Measurements from ENCODE around the gene BCAS3.
"Not testable (repeated sequence)": the region's sequence is repeated elsewhere in the genome, so short reads cannot be mapped to it uniquely, and the experiment has no call there.

The BCAS3 gene

DNA sequence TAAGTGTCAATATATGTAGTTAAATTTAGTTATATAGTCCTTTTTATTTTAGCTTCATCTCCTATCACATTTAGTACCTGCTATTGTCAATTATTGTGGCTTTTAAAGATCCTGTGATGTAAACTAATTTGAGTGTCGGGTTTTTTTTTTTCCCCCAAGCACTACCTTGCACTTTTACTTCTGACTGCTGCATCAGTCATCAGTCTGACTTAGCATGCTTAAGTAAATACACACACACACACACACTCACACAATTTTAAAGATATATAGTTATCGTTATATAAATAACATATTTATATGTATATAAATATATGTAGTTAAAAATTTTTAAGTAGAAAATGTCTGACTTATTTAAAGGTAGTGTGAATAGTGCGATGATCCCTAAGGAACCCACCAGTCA lies 127.2 kb downstream of the BCAS3 start:
- no peak for DNase-seq

- DNase-seq = no peak
These were observed 131.8 kb downstream of the BCAS3 start for GRCh38 chr17:60809421-60809820.

- not testable (repeated sequence) for DNase-seq
These were observed 137.3 kb downstream of the BCAS3 start for GRCh38 chr17:60814941-60815340.

- no peak for DNase-seq
These were observed 139.5 kb downstream of the BCAS3 start for GRCh38 chr17:60817192-60817591.

DNA sequence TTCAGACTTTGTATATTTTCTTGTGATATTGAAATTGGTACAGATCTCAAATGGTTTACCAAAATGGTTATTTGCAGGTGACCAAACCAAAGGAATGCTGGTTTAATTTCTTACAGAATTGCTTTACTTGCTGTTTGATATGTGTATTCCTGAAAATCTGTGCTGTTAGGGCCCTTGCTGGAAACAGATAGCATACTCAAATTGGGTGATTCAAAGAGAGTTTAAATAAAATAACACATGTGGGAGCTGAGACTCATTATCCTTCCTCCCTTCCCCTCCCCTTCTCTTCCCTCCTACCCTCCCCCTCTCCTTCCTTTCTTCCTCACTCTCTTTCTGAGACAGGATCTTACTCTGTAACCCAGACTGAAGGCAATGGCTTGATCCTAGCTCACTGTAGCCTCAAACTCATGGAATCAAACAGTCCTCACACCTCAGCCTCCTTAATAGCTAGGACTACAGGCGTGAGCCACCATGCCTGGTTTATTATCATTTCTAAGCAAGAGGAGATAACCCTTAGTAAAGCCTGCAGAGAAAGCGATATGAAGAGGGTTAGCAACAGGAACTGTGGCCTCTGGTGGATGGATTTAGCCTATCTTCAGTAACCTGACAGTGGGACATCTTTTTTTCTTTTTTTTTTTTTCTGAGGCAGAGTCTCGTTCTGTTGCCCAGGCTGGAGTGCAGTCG lies 141.9 kb downstream of the BCAS3 start:
- no peak for DNase-seq

DNA sequence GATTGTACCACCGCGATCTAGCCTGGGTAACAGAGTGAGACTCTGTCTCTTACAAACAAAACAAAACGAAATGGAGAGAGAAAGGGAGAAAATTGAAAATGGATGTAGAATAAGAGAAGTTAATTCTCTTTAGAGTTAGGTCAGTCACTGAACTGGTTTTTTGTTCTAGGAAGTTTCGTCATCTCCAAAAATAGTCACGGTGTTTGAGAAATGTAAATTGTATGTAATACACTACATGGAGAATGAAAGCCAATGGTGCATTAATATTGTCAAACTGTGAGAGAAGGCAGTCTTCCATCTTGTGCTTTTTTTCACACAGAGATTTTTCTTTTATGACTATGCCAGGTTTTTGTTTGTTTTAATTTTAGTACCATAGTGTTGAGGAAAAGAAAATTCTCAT lies 145.9 kb downstream of the BCAS3 start:
- no peak for DNase-seq

GRCh38 chr17:60825351-60825750 lies 147.7 kb downstream of the BCAS3 start:
- no peak for DNase-seq

DNA sequence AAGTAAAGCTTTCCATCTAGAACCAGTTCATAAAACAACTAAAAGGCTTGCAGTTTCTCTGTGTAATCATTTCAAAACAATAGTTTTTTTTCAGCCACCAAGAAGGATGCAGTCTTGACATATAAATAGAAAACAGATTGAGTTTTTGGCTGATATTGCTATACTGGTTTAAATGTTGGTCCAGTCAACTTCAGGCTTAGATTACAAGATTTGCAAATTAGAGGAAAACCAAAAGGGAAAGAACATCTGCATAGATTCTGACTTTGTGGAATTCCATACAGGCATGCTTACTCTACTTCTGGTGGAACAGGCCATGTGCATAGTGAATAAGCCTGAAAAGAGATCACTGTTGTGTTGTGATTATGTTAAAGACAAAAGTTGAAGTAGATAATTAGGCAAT lies 150.3 kb downstream of the BCAS3 start:
- no peak for DNase-seq

- DNase-seq = no peak
These were observed 154.5 kb downstream of the BCAS3 start for GRCh38 chr17:60832151-60832585.

- no peak for DNase-seq
These were observed 155.0 kb downstream of the BCAS3 start for GRCh38 chr17:60832631-60833030.

- no peak for DNase-seq
These were observed 162.8 kb downstream of the BCAS3 start for GRCh38 chr17:60840456-60840855.

DNA sequence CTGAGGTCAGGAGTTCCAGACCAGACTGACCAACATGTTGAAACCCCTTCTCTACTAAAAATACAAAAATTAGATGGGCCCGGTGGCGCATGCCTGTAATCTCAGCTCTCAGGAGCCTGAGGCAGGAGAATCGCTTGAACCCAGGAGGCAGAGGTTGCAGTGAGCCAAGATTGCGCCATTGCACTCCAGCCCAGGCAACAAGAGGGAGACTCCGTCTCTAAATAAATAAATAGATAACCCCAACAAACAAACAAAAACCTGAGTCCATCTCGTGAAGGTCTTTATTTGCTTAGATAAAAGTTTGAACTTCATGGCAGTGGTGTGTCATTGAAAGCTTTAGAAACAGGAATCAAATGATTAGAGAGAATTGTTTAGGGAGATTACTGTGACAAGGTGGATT lies 167.4 kb downstream of the BCAS3 start:
- no peak for DNase-seq

GRCh38 chr17:60846175-60846574 lies 168.5 kb downstream of the BCAS3 start:
- DNase-seq = no peak

DNA sequence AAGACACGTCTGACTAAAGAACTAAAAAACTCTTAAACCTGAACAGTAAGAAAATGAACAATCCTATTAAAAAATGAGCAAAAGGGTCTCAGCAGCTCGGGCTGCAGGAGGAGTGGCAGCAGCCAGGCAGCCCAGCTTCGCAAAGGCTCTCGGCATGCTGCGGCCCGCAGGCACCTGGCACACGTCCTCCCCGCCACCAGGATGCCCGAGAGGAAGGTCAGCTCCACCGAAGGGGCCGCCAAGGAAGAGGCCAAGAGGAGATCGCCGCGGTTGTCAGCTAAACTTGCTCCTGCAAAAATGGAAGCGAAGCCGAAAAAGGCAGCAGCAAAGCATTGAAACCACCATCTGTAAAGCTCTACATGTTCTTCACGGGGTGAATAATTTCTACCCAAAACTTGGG lies 173.5 kb downstream of the BCAS3 start:
- DNase-seq = no peak

GRCh38 chr17:60857556-60858080 lies 180.0 kb downstream of the BCAS3 start:
- DNase-seq = no peak

DNA sequence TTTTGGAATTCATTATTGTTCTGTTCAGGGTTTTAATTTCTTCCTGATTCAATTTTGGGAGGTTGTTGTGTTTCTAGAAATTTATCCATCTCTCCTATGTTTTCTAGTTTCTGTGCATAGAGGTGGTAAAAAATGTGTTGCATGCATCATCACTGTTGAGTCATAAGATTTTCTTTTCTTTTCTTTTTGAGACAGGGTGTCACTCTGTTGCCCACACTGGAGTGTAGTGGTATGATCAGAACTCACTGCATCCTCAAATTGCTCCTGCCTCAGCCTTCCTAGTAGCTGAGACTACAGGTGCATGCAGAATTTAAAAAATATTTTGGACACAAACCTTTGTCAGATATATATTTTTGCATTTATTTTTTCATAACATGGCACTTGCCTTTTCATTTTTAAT lies 184.8 kb downstream of the BCAS3 start:
- DNase-seq = no peak

- DNase-seq = no peak
These were observed 186.4 kb downstream of the BCAS3 start for GRCh38 chr17:60863892-60864707.

- no peak for DNase-seq
These were observed 187.0 kb downstream of the BCAS3 start for GRCh38 chr17:60864708-60865005.

GRCh38 chr17:60874772-60875171 lies 197.1 kb downstream of the BCAS3 start:
- DNase-seq = no peak

DNA sequence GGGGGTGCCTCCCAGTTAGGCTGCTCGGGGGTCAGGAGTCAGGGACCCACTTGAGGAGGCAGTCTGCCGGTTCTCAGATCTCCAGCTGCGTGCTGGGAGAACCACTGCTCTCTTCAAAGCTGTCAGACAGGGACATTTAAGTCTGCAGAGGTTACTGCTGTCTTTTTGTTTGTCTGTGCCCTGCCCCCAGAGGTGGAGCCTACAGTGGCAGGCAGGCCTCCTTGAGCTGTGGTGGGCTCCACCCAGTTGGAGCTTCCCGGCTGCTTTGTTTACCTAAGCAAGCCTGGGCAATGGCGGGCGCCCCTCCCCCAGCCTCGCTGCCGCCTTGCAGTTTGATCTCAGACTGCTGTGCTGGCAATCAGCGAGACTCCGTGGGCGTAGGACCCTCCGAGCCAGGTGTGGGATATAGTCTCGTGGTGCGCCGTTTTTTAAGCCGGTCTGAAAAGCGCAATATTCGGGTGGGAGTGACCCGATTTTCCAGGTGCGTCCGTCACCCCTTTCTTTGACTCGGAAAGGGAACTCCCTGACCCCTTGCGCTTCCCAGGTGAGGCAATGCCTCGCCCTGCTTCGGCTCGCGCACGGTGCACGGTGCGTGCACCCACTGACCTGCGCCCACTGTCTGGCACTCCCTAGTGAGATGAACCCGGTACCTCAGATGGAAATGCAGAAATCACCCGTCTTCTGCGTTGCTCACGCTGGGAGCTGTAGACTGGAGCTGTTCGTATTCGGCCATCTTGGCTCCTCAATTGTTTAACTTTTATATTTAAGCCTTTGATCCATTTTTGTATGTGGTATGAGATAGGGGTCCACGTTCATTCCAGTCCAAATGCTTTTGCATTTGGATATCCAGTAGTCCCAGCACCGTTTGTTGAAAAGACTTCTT lies 209.3 kb downstream of the BCAS3 start:
- not testable (repeated sequence) for DNase-seq

DNA sequence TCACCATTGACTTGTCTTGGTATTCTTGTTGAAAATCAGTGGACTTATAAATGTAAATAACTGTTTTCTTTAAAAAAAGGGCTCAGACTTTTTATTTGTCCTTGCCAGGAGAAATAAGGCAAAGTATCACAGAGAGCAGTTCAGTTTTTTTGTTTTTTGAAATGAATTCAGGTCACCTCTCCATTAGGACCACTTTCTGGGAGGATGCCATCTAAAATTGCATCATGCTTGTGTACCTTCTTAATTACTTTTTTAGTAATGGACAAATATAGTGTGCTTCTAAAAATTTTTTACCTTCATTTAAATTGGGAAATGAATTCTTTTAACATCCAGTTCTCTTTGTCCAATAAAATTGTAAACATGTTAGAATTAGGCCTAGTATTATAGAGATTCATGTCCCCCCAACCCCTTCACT lies 210.0 kb downstream of the BCAS3 start:
- DNase-seq = no peak

- DNase-seq = no peak
These were observed 211.4 kb downstream of the BCAS3 start for GRCh38 chr17:60888812-60889709.

Measured in 8988T (cell line).